GM18526 (cell line): ENCODE results near the gene TSEN15.

Experiments used
- POLR2A ChIP-seq: IDR thresholded peaks from 3 replicates; pipeline ENCODE4 v1.6.1; 2011; ENCODE audit not compliant: insufficient read length; ENCODE audit errors: extremely low read depth

Gene TSEN15

GRCh38 chr1:184068354-184068753, 16.8 kb downstream of the TSEN15 start:
- TF ChIP-seq POLR2A, result no peak

DNA sequence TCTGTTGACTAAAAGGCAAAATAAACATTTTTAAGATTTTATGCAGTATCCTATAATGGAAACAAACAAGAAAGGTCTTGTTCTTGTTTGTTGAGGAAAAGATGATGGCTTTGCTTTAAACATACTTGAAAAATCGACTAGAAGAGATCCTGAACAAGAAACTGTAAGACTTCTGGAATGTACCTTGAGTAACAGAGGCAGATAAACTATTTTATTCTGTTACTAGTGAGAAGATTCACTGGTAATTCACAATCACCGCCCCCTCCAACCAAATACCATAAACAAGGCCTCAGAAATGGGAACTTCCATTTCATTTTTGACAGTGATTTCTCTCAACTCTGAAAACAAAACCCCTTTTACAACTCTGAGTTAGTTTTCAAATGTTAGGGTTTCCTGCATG, 18.1 kb downstream of the TSEN15 start:
- no peak for TF ChIP-seq POLR2A

GRCh38 chr1:184072376-184072775, 20.8 kb downstream of the TSEN15 start:
- TF ChIP-seq POLR2A, result no peak

GRCh38 chr1:184074383-184074782, 22.9 kb downstream of the TSEN15 start:
- TF ChIP-seq POLR2A, result no peak

- TF ChIP-seq POLR2A, result no peak
Measured at GRCh38 chr1:184075055-184076029, 23.8 kb downstream of the TSEN15 start.

GRCh38 chr1:184078564-184079249, 27.2 kb downstream of the TSEN15 start:
- TF ChIP-seq POLR2A, result no peak

DNA sequence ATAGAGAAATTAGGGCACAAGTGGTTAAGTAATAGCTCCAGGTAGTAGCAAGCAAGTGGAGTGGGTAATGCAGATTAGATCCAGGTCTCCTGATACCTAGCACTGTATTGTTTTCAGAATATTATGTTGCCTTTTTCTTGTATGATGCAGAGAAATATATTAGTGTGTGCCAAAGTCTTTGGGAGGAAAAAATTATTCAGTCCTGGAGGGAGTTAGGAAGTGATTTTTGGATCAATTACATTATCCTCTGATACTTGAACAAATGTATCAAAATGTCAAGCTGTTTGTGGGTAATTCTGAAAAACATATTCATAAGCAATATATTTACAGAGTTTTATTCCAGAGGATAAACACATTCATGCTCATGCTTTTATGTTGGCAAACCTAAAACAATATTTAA, 28.8 kb downstream of the TSEN15 start:
- TF ChIP-seq POLR2A, result no peak

DNA sequence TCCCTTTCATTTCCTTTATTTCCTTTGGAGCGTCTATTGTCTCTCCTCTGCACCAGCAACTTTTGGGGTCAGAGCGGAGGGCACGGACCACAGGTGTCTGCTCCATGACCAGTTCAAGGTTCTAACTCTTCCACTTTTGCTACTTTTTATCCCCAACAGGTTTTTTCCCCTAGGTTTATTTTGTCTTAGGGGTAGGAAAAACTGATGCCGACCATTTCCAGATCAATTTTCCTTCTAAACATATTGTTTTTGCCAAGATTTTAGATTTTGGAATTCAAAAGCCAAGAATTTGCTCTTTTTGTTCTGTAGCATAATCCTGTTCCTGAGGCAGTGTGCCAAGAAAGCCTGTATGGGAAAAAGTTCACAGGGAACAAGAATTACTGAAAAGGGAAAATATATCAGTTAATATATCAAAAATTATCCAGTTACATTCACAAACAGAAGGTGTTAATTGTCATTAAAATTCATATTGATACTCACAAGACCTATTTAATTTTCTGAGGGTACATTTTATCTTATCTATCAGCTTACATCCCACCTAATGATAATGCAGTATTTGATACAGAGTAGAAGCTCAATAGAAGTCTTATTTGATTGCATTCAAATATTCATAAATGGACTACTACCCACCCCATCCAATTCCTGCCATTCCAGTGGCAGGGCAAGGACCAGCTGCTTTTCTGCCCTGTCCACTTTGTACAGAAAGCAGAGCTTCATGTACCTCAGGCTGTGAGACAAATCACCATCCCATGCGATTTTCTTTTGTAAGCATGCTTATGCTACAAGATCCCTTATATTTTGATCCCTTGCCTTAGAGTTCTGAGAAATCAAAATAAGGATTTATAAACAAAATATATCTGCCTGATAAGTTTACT, 31.2 kb downstream of the TSEN15 start:
- TF ChIP-seq POLR2A, result no peak

- no peak for TF ChIP-seq POLR2A
Measured at GRCh38 chr1:184085667-184086066, 34.1 kb downstream of the TSEN15 start.

- no peak for TF ChIP-seq POLR2A
Measured at GRCh38 chr1:184088037-184088436, 36.5 kb downstream of the TSEN15 start.

DNA sequence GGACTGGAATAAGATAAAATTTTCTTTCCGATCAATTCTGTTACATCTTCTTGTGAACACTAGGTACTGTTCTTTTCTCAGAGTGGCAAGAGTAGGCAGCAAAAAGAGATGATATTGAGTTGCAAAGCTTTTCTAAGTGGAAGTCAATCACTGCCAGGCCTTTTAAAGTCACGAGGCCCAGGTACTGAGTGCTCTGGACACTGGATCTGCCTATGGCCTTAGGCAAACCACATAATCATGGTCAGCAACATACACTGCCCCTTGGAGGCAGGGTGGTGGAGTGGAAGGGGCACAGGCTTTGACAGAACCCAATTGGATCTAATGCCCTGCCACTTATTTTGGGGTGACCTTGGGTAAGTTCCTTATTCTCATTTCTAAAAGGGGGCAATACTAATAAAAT, 41.5 kb downstream of the TSEN15 start:
- TF ChIP-seq POLR2A, result no peak

DNA sequence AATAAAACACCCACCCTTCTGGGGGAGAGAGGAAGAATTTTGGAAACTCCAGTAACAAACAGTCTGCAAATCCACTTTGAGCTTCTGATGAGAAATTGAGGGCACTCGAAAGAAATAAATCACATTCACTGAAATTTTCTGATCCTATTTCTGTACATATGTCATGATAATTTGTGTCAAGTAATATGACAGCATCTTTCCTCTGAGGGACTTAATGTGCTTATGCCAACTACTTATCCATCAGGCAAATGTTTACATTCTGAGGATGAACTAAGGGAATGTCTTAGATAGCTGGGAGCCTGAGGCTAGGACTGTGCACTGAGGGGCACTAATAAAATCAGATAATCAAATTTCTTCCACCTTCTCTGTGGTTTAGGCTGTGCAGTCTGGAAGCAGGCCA, 44.5 kb downstream of the TSEN15 start:
- TF ChIP-seq POLR2A, result no peak

DNA sequence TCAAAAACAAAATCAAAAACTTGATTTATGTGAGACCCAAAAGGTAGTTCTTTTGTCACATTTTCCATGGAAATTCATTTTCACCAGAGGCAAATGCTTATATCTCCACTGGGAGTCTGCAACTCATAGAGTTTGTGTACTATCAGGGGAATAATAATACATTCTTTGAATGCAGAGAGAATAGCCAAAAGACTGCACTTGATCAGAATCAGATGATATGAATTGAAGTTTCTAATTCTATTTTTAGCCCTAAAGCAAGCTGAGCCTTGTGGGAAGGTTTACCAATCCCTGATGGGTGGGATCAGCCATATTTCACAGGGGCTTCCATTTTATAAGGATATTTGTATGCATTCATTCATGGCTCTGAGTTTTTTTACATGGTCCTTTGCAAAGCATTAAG, 49.6 kb downstream of the TSEN15 start:
- no peak for TF ChIP-seq POLR2A

DNA sequence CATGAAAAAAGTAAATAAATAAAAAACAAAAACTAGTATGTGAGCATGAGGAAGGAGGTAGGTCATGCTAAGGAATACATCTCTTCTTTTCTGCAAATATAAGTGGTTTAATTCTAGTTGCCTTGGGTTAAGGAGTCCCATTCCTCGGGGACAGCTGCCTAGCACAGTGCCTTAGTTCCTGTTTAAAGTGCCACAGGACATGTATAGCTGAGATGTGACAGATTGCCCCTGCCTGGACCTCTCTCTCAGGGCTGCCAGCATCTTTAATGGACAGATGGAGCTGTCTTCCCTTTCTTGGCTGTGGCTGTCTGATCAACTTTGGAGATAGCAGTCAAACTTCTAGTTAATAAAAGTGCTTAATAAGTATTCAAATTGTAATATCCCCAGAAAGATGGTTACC, 50.0 kb downstream of the TSEN15 start:
- no peak for TF ChIP-seq POLR2A
